ENCODE measurements around the gene QSOX2. TPM values are rescaled to one million over a fixed set of nuclear protein-coding genes. Genes with fewer than 3 reads are reported as not detected.
A peak's percentile ranks its signal among the peaks of the same experiment; 100 is the strongest.

QSOX2 gene
- total RNA-seq, 1 donor = 7.1 TPM

DNA sequence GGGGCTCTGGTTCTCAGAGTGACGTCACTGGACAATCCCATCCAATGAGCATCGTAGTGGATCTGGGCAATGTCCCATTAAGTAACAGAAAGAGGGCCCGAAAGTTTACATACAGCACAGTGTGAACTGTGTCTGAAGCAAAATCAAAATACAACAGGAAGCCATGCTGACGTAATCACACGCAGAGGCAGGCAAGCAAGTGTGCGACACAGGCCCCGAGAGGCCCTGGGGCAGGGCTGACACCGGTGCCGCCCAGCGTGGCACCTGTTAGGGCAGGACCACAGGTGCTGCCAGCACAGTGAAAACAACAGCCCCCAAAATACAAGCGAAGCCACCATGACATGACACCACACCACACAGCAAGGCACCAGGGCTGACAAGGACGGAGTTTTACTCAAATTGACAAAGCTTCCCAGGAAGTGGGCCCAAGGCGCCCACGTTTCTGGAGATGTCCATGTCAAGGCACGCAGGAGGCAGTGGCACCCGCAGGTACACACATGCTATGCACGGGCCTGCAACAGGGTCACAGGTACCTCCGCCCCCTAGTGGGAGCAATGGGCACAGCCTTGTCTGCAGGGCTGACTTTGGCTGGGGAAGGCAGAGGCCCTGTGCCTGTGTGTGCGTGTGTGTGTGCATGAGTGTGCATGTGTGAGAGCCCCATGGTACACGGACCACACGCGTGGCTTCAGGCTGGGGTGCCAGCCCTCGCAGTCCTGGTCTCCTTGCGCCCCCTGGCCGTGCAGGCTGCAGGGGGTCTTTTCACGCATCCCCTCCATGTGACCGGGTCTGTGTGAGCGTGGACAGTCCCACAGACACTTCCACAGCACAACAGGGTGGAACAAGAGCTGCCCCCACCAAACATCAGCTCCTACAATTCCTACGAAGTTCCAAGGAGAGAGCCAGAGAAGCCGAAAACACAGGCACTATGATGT, 19.6 kb downstream of the QSOX2 start:
- TF ChIP-seq, protein P1, sequence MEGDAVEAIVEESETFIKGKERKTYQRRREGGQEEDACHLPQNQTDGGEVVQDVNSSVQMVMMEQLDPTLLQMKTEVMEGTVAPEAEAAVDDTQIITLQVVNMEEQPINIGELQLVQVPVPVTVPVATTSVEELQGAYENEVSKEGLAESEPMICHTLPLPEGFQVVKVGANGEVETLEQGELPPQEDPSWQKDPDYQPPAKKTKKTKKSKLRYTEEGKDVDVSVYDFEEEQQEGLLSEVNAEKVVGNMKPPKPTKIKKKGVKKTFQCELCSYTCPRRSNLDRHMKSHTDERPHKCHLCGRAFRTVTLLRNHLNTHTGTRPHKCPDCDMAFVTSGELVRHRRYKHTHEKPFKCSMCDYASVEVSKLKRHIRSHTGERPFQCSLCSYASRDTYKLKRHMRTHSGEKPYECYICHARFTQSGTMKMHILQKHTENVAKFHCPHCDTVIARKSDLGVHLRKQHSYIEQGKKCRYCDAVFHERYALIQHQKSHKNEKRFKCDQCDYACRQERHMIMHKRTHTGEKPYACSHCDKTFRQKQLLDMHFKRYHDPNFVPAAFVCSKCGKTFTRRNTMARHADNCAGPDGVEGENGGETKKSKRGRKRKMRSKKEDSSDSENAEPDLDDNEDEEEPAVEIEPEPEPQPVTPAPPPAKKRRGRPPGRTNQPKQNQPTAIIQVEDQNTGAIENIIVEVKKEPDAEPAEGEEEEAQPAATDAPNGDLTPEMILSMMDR (IDR thresholded peaks at IDR 0.05; ENCODE audit: insufficient read depth, low read length) = peak; percentile 91
- DNase-seq (ENCODE audit: low read depth) = peak; percentile 40
- no peak overlapping the region for H3K4me3 ChIP-seq (ENCODE audit: low read depth, low read length)

DNA sequence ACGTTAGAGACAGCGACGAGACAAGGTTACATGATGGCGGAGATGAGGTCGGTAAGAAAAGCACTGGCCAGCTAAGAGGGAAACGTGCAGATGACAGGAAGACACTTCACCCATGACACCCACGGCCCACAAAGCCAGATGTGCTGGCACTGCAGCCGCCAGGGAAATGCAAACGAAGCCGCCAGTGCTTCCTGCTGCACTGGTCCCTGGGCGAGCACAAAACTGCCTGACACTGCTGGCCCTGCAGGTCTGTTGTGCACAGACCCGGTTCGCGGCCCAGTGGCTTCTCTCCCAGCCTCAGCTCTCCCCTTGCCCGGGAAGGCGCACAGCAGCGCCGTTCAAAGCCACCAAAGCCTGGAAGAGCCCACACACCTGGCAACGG, 20.3 kb downstream of the QSOX2 start:
- TF ChIP-seq, protein P1 (IDR thresholded peaks at IDR 0.05; ENCODE audit: insufficient read depth, low read length) = no peak
- no peak overlapping the region for H3K4me3 ChIP-seq (ENCODE audit: low read depth, low read length)
- DNase-seq (ENCODE audit: low read depth) = no peak

DNA sequence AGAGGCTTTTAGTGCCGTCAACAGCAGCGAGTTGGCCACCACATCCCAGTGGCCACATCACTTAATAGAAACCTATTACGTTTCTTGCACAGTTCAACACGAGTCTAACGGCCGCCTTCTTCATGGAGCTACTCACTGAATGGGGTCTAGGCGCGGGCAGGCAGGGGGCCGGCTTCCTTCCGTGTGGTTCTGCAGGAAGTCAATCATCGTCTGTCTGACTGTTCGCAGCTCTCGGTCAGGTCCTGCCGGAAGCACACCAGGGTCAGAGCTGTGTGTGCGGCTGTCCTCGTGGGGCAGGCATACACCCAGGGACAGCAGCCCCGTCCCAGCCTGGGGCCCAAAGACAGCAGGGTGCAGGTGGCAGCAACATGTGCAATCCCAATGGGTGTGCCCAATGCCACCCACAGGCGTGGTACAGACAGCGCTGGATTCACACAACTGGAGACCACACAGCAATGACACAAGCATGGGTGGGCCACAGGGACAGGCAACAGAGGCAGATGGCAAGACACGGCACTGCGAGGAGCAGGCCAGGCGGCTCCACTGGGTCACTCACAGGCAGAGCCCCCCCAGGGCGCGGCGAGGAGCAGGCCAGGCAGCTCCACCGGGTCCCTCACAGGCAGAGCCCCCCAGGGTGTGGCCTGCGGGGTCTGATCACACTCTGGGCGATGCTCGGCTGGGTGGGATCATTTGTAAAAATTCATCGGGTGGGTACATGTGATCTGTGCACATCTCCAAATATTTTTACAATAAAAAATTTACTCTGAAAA, 21.6 kb downstream of the QSOX2 start:
- H3K4me3 ChIP-seq (ENCODE audit: low read depth, low read length) = no peak overlapping the region
- TF ChIP-seq, protein P1 (IDR thresholded peaks at IDR 0.05; ENCODE audit: insufficient read depth, low read length) = no peak
- DNase-seq (ENCODE audit: low read depth) = no peak

DNA sequence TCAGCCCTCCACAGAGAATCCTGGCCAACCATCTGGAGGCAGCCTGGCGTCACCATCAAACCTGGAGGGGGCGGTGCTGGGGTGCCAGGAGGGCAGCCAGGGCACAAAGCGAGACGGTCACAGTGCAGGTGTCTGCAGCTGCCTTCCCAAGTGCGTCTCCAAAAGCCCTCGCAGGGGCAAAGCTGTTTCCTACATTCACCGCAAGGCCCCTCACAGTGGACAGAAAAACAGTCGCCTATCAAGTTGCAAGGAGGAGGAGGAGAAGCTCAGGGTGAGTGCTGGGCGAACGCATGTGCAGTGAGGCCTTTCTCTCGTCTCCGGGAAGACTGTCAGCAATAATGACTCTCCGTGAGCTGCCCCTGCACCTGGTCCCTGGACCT, 22.7 kb downstream of the QSOX2 start:
- no peak for DNase-seq (ENCODE audit: low read depth)
- TF ChIP-seq, protein P1 (IDR thresholded peaks at IDR 0.05; ENCODE audit: insufficient read depth, low read length) = no peak
- H3K4me3 ChIP-seq (ENCODE audit: low read depth, low read length) = no peak overlapping the region

DNA sequence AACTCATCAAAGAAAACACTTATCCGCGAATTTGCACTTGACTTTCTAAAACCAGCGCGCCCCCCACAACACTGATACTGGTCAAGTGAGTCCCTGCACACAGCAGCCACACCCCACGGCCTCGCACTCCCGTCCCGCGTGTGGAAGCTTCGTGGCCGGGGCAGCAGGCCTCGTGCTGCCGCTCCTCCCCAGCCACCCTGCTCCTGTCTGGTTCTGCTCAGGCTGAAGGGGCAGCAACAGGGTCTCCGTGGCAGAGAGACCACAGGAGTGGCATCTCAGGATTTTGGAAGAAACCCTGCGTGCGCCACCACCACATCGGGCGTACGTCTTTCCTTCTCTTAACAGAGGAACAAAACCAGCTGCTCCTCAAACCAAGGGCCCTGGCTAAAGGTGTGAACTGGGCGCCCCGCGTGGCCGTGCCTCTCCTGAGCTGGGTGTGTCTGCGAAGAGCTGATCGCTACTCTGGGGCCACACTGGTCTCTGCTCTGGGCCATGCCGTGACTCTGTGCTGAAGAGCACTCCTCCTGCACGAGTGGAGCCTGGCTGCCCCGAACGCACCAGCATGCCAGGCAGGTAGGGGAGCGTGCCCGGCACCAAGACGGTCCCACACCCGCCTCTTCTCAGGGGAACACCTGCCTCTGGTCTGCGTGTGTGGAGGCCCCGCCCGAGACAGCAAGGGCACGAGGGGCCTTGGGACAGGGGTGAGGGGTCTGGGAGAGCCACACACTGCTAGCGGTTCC, 23.3 kb downstream of the QSOX2 start:
- H3K4me3 ChIP-seq (ENCODE audit: low read depth, low read length) = no peak overlapping the region
- no peak for DNase-seq (ENCODE audit: low read depth)
- TF ChIP-seq, protein P1 (IDR thresholded peaks at IDR 0.05; ENCODE audit: insufficient read depth, low read length) = no peak

DNA sequence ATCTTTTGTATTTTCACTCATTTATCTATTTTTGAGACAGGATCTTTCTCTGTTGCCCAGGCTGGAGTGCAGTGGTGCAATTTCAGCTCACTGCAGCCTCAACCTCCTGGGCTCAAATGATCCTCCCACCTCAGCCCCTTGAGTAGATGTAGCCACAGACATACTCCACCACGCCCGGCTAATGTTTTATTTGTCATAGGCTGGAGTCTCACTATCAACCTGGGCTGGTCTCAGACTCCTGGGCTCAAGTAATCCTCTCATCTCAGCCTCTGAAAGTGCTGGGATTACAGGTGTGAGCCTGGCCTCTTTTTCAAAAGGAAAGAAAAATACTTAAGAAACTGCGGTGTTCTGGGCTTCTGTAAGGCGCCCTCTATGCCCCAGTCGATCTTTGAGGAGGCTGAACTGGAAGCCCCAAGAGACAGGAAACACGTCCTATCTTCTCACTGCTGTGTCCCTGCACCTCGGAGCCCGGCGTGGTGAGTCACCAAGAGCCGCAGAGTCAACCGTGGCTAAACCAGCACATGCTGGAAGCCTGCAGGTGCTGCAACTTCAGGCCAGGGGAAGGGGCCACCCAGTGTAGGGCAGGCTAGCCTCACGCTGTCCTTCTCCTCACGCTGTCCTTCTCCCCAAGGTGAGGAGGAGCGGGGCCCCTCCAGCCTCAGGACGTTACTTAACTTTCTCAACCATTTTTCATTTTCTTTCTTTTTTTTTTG, 25.4 kb downstream of the QSOX2 start:
- TF ChIP-seq, protein P1 (IDR thresholded peaks at IDR 0.05; ENCODE audit: insufficient read depth, low read length) = no peak
- DNase-seq (ENCODE audit: low read depth) = no peak
- no peak overlapping the region for H3K4me3 ChIP-seq (ENCODE audit: low read depth, low read length)
